Umbilical cord (tissue), 2 donors: ENCODE measurements around the gene ADD1. TPM values are rescaled to one million over a fixed set of nuclear protein-coding genes. Genes with fewer than 3 reads are reported as not detected.

Experiments
- DNase-seq: peaks from one replicate; pipeline ENCODE4 v3.0.0-alpha.2; 2015; ENCODE audit warnings: low spot score
- total RNA-seq: library from RNA; depleted of rRNA; stranded (reverse); fragments of >200 nt; gene quantifications from one replicate; pipeline ENCODE4 v1.2.3, GENCODE V29; 2014; ENCODE audit warnings: low replicate concordance; ENCODE audit not compliant: insufficient read depth

Gene ADD1
- total RNA-seq, 1 donor from 2014 or later: 182 TPM

- DNase-seq: peak; percentile 76
Observed at GRCh38 chr4:2963966-2964471, 120.4 kb downstream of the ADD1 start.

DNA sequence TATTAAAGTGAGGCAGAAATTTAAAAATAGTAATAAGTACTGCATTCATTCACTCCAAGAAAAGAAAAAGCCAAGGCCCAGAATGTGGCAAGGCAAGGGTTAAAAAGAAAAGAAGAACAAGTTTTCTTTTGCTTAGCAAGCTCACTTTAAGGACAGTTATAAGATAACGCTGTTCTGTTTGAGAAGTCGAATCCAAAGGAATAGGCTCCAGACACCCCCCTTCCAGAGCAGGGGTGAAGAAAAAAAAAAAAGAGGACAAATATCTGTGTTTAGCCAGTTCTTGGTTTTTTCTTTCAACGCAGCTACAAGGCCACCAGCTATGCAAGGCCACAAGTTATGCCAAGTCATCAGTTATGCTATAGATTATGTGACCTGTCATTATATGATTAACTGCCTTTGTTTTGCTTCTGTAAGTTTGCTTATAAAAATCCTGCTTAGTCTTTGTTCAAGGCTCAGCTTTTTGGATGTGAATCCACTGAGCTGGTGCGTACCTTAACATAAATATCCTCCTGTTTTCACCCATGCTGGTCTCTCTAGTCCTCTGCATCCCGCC lies 121.1 kb downstream of the ADD1 start:
- no peak for DNase-seq

- no peak for DNase-seq
Observed at GRCh38 chr4:2965262-2965661, 121.6 kb downstream of the ADD1 start.

- DNase-seq: no peak
Observed at GRCh38 chr4:2968381-2968780, 124.7 kb downstream of the ADD1 start.

DNA sequence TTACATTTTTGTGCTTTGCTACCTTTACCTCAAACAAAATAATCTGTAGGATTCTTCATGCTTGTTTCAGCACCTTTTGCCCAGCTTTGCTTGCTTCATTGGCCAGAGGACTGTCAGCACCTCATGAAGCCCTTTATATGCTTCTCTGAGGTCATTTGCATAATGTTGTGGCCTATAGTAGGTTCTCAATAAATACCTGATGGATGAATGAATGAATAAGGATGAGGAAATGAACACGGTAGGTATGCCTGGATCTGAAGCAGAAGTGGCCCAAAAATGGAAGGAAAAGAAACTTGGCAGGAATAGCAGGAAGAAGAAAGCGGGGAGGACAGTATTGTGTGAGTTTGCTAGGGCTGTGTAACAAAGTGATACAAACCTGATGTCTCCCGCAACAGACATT lies 127.6 kb downstream of the ADD1 start:
- DNase-seq: no peak

DNA sequence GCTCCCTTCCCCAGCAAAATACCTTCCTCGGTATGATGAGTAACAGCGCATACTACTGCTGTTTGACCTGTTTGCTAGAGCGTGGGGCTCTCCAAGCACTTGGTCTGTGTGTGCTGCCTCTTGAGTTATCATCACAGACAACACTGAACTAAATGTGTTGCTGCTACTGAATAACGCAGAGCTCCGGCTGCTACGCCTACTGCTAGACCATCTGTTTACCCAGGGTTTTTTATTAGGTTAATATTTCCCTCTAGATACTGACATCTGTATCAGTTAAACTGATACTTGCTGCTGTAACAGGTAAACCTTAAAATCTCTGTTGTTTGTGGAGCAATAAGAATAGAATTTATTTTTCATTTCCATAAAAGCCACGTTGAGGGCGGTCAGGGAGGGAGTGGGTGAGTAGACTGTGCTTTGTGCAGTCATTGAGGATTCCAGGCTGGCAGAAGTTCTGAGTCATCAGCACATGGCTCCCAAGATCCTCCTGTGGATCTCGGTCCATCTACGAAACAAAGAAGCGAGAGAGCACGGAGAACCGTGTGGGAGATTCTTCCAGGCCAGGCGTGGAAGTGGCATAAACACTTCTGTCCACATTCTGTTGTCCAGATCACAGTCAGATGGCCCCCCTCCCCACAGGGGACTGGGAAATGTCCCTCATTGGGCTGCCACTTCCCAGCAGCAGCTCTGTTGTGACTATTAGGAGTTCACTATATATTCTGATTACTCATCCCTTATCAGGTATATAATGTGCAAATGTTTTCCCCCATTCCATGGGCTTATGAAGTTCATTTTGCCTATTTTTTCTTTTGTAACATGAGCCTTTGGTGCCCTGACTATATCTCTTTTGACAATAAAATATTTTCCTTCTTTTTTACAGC lies 133.8 kb downstream of the ADD1 start:
- DNase-seq: peak; percentile 25

Other genes starting within 250 kb of the ADD1 start
- gene TNIP2, start 87.5 kb upstream of the ADD1 start, total RNA-seq: 25.5 TPM
- 41.2 TPM for gene SH3BP2, start 50.8 kb upstream of the ADD1 start, total RNA-seq
- 10.1 TPM for gene NOP14, start 119.6 kb downstream of the ADD1 start, total RNA-seq
- gene GRK4, start 119.7 kb downstream of the ADD1 start, total RNA-seq: 5.5 TPM
- not detected for gene HTT-AS, start 230.7 kb downstream of the ADD1 start, total RNA-seq
- gene HTT, start 230.8 kb downstream of the ADD1 start, total RNA-seq: 45.3 TPM